ENCODE data around the gene PCSK6.

Gene PCSK6

GRCh38 chr15:101489599-101490407, at the start of gene PCSK6:
Gene PCSK6 (minus strand): TSS chr15:101489707. CDS start chr15:101489670, 37 bp downstream.
- peak; percentile 75 for DNase-seq (ENCODE audit: low spot score)
- TF ChIP-seq, protein P1, sequence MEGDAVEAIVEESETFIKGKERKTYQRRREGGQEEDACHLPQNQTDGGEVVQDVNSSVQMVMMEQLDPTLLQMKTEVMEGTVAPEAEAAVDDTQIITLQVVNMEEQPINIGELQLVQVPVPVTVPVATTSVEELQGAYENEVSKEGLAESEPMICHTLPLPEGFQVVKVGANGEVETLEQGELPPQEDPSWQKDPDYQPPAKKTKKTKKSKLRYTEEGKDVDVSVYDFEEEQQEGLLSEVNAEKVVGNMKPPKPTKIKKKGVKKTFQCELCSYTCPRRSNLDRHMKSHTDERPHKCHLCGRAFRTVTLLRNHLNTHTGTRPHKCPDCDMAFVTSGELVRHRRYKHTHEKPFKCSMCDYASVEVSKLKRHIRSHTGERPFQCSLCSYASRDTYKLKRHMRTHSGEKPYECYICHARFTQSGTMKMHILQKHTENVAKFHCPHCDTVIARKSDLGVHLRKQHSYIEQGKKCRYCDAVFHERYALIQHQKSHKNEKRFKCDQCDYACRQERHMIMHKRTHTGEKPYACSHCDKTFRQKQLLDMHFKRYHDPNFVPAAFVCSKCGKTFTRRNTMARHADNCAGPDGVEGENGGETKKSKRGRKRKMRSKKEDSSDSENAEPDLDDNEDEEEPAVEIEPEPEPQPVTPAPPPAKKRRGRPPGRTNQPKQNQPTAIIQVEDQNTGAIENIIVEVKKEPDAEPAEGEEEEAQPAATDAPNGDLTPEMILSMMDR (IDR thresholded peaks at IDR 0.05; ENCODE audit: extremely low read depth, missing control alignments), result no peak

DNA sequence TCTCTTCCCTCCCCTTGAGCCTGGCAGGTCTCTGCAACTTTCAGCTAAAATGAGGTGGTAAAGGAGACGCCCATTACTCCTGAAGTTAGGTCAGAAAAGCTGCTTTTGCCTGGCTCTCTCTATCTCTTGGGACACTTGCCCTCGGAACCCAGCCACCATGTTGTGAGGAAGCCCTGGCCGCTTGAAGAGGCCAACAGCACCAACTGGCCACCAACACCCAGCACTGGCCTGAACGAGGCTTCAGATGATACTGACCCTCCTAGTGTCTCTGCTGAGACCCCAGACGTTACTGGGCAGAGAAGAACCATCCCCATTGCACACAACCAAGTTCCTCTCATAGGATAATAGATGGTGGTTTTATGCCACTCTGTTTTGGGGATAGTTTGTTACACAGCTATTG, 49.5 kb upstream of the PCSK6 start:
- TF ChIP-seq, protein P1 (IDR thresholded peaks at IDR 0.05; ENCODE audit: extremely low read depth, missing control alignments), result no peak
- no peak for DNase-seq (ENCODE audit: low spot score)

- TF ChIP-seq, protein P1 (IDR thresholded peaks at IDR 0.05; ENCODE audit: extremely low read depth, missing control alignments), result no peak
- DNase-seq (ENCODE audit: low spot score), result no peak
These were observed 48.7 kb upstream of the PCSK6 start for GRCh38 chr15:101538177-101538576.

- no peak for DNase-seq (ENCODE audit: low spot score)
- TF ChIP-seq, protein P1 (IDR thresholded peaks at IDR 0.05; ENCODE audit: extremely low read depth, missing control alignments), result no peak
These were observed 48.1 kb upstream of the PCSK6 start for GRCh38 chr15:101537483-101538080.

DNA sequence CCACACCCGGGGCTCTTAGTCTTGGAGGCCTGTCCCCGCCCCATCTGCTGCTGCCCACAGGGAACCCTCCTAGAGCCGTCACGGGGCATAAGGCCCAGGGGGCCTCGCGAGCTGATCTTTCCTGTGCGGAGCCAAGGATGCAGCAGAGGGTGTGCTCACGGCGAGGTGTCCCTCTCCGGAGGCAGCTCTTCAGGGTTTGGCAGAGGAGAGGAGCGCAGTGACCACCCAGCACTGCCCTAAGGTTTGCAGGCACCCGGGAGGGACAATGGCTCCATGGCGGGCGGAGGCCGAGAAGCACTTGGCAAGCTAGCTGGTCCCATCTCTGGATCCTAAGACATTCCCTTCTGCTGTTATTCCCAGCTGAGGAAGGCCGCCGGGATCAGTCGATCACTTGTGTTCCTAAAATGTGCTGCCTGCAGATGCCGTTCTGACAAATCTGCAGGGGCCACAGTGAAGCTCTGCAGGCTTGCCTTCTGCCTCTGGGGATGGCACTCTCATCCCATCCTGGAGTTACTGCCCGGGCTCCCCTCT, 47.4 kb upstream of the PCSK6 start:
- DNase-seq (ENCODE audit: low spot score), result no peak

GRCh38 chr15:101536166-101536874, 46.8 kb upstream of the PCSK6 start:
- DNase-seq (ENCODE audit: low spot score), result no peak
- TF ChIP-seq, protein P1 (IDR thresholded peaks at IDR 0.05; ENCODE audit: extremely low read depth, missing control alignments), result no peak

More for the DNA sequence above, 47.4 kb upstream of the PCSK6 start:
- TF ChIP-seq, protein P1 (IDR thresholded peaks at IDR 0.05; ENCODE audit: extremely low read depth, missing control alignments), result no peak

All from GM20000 (cell line).